ENCODE measurements around the gene RAB1A. TPM values are rescaled to one million over a fixed set of nuclear protein-coding genes. Genes with fewer than 3 reads are reported as not detected.
"Not testable (repeated sequence)": the region's sequence is repeated elsewhere in the genome, so short reads cannot be mapped to it uniquely, and the experiment has no call there.

RAB1A gene
- total RNA-seq, 1 experiment from 2014 or later, result 119 TPM

- Histone ChIP-seq H3K4me3 (ENCODE audit: low read depth, low read length, poor library complexity, severe bottlenecking) (no peak overlapping the region), H3K36me3 (ENCODE audit: insufficient read depth, low read length, poor library complexity, severe bottlenecking) (no peaks in the 10 kb centered on the region), H3K27ac (ENCODE audit: low read depth, low read length, poor library complexity, severe bottlenecking) (no peak overlapping the region), H3K27me3 (replicated peaks; ENCODE audit: insufficient read depth, low read depth, low read length, poor library complexity) (no peaks in the 10 kb centered on the region), H3K4me1 (ENCODE audit: insufficient read depth, low read length, poor library complexity, severe bottlenecking) (no peaks in the 10 kb centered on the region), H3K9me3 (ENCODE audit: low read depth, low read length, poor library complexity, severe bottlenecking) (no peaks in the 10 kb centered on the region)
- intact Hi-C loops (cut with micrococcal nuclease; ENCODE audit: unreplicated experiment), result no loop called here
- BruUV-seq (replicated peaks), result no TSS peak
- DNase-seq (ENCODE audit: low spot score), result no peak
- ChIA-PET POLR2A (ENCODE audit: low non-redundant PET) (no interaction called here), CTCF (no interaction called here)
- TF ChIP-seq CTCF (conservative IDR thresholded peaks at IDR 0.05; ENCODE audit: low read depth, low read length), result no peak
- TF ChIP-seq EZH2 (IDR thresholded peaks at IDR 0.05; ENCODE audit: borderline replicate concordance, low read depth, low read length, poor library complexity, severe bottlenecking), result no peak
These were observed 30.0 kb upstream of the RAB1A start for GRCh38 chr2:65159906-65160305.

- CTCF ChIA-PET, result no interaction called here
These were observed 29.4 kb upstream of the RAB1A start for GRCh38 chr2:65159261-65159660.

GRCh38 chr2:65158557-65158956, 28.7 kb upstream of the RAB1A start:
- H3K9me3 ChIP-seq (ENCODE audit: low read depth, low read length, poor library complexity, severe bottlenecking), result no peaks in the 10 kb centered on the region
- BruUV-seq (replicated peaks), result no TSS peak
- intact Hi-C loops (cut with micrococcal nuclease; ENCODE audit: unreplicated experiment), result no loop called here
- no peaks in the 10 kb centered on the region for H3K4me1 ChIP-seq (ENCODE audit: insufficient read depth, low read length, poor library complexity, severe bottlenecking)
- no peaks in the 10 kb centered on the region for H3K27me3 ChIP-seq (replicated peaks; ENCODE audit: insufficient read depth, low read depth, low read length, poor library complexity)
- H3K27ac ChIP-seq (ENCODE audit: low read depth, low read length, poor library complexity, severe bottlenecking), result no peak overlapping the region
- H3K36me3 ChIP-seq (ENCODE audit: insufficient read depth, low read length, poor library complexity, severe bottlenecking), result no peaks in the 10 kb centered on the region
- TF ChIP-seq EZH2 (IDR thresholded peaks at IDR 0.05; ENCODE audit: borderline replicate concordance, low read depth, low read length, poor library complexity, severe bottlenecking), result no peak
- no peak for TF ChIP-seq CTCF (conservative IDR thresholded peaks at IDR 0.05; ENCODE audit: low read depth, low read length)
- no peak for DNase-seq (ENCODE audit: low spot score)
- no peak overlapping the region for H3K4me3 ChIP-seq (ENCODE audit: low read depth, low read length, poor library complexity, severe bottlenecking)
- POLR2A ChIA-PET (ENCODE audit: low non-redundant PET), result interaction anchor here (0.6 kb wide), 1 partner anchor 66 kb away, joined by 3 read pairs; no protein-coding TSS in a partner anchor
- CTCF ChIA-PET, result no interaction called here

More at GRCh38 chr2:65159261-65159660, 29.4 kb upstream of the RAB1A start:
- intact Hi-C loops (cut with micrococcal nuclease; ENCODE audit: unreplicated experiment), result no loop called here
- no peak overlapping the region for H3K27ac ChIP-seq (ENCODE audit: low read depth, low read length, poor library complexity, severe bottlenecking)
- no peaks in the 10 kb centered on the region for H3K36me3 ChIP-seq (ENCODE audit: insufficient read depth, low read length, poor library complexity, severe bottlenecking)
- H3K9me3 ChIP-seq (ENCODE audit: low read depth, low read length, poor library complexity, severe bottlenecking), result no peaks in the 10 kb centered on the region
- H3K4me1 ChIP-seq (ENCODE audit: insufficient read depth, low read length, poor library complexity, severe bottlenecking), result no peaks in the 10 kb centered on the region
- DNase-seq (ENCODE audit: low spot score), result no peak
- BruUV-seq (replicated peaks), result no TSS peak
- POLR2A ChIA-PET (ENCODE audit: low non-redundant PET), result no interaction called here
- no peak for TF ChIP-seq CTCF (conservative IDR thresholded peaks at IDR 0.05; ENCODE audit: low read depth, low read length)
- no peak for TF ChIP-seq EZH2 (IDR thresholded peaks at IDR 0.05; ENCODE audit: borderline replicate concordance, low read depth, low read length, poor library complexity, severe bottlenecking)
- H3K4me3 ChIP-seq (ENCODE audit: low read depth, low read length, poor library complexity, severe bottlenecking), result no peak overlapping the region
- no peaks in the 10 kb centered on the region for H3K27me3 ChIP-seq (replicated peaks; ENCODE audit: insufficient read depth, low read depth, low read length, poor library complexity)

- DNase-seq (ENCODE audit: low spot score); H3K9me3 ChIP-seq (ENCODE audit: low read depth, low read length, poor library complexity, severe bottlenecking); H3K27ac ChIP-seq (ENCODE audit: low read depth, low read length, poor library complexity, severe bottlenecking); H3K4me3 ChIP-seq (ENCODE audit: low read depth, low read length, poor library complexity, severe bottlenecking); H3K36me3 ChIP-seq (ENCODE audit: insufficient read depth, low read length, poor library complexity, severe bottlenecking); H3K27me3 ChIP-seq (replicated peaks; ENCODE audit: insufficient read depth, low read depth, low read length, poor library complexity); H3K4me1 ChIP-seq (ENCODE audit: insufficient read depth, low read length, poor library complexity, severe bottlenecking); CTCF ChIA-PET; intact Hi-C loops (cut with micrococcal nuclease; ENCODE audit: unreplicated experiment); BruUV-seq (replicated peaks): not testable (repeated sequence)
- POLR2A ChIA-PET (ENCODE audit: low non-redundant PET), result interaction anchor here (0.6 kb wide), 1 partner anchor 66 kb away, joined by 3 read pairs; no protein-coding TSS in a partner anchor
These were observed 27.9 kb upstream of the RAB1A start for GRCh38 chr2:65157856-65158255.

Measured in A673 (cell line).